ENCODE measurements around the gene ITIH2. TPM values are rescaled to one million over a fixed set of nuclear protein-coding genes. Genes with fewer than 3 reads are reported as not detected.

The ITIH2 gene
- total and polyA plus RNA-seq, 2 of the 8 experiments (the other 6 are each of a cell fraction or from before 2014, with no cell fraction given), result not detected

- no peaks in the 10 kb centered on the region for H3K36me3 ChIP-seq (ENCODE audit: control insufficient read depth in 2 of 4, insufficient read depth in 4 of 4, low read length in 3 of 4)
- 89% methylated on average over 2 of the region's 2 CpGs; no CpG with 5 or more reads in 1 of the 2 experiments for WGBS, 2 experiments (ENCODE audit: extremely low coverage in 1 of 2, insufficient coverage in 1 of 2, insufficient read length in 1 of 2, insufficient replicate concordance in 2 of 2, low coverage in 1 of 2, low lambda C conversion rate in 2 of 2, missing lambda C conversion rate in 1 of 2)
- TF ChIP-seq HDAC6 (IDR thresholded peaks at IDR 0.05; ENCODE audit: low read depth, low read length) (no peak), ZNF274 (IDR thresholded peaks at IDR 0.05; ENCODE audit: borderline replicate concordance, extremely low read depth, low read length) (no peak)
These were observed 45.6 kb upstream of the ITIH2 start for GRCh38 chr10:7657552-7657951.

More at GRCh38 chr10:7657552-7657951, 45.6 kb upstream of the ITIH2 start:
- H2BK15ac ChIP-seq (ENCODE audit: low read length), result no peak overlapping the region
- no peak overlapping the region for H2BK20ac ChIP-seq (ENCODE audit: low read length)
- no peak overlapping the region for H3K23ac ChIP-seq (ENCODE audit: insufficient read length)
- no peak overlapping the region for H3K9ac ChIP-seq (replicated peaks in 1 of 4; ENCODE audit: extremely low read depth in 1 of 4, low read depth in 3 of 4, low read length in 3 of 4)
- FAIRE-seq (no peak), DNase-seq (ENCODE audit: low read depth in 1 of 2, low spot score in 2 of 2) (no peak)
- H2BK12ac ChIP-seq (ENCODE audit: low read depth, low read length), result no peak overlapping the region
- H2AFZ ChIP-seq (ENCODE audit: low read length), result no peak overlapping the region
- no peak overlapping the region for H3K56ac ChIP-seq (replicated peaks; ENCODE audit: insufficient read length, low read depth, low read length)
- no peak overlapping the region for H4K91ac ChIP-seq (replicated peaks; ENCODE audit: insufficient read length, low read length)
- no peak overlapping the region for H4K8ac ChIP-seq (ENCODE audit: extremely low read depth, insufficient read depth, low read length)
- H4K5ac ChIP-seq (ENCODE audit: insufficient read length, low read depth, low read length), result no peak overlapping the region
- no peak overlapping the region for H3K4ac ChIP-seq (replicated peaks; ENCODE audit: insufficient read length, low read depth, low read length)
- H3K14ac ChIP-seq (ENCODE audit: insufficient read length), result no peak overlapping the region
- CTCF ChIA-PET (ENCODE audit: partially characterized antibody), result interaction anchor here (0.7 kb wide), 1 partner anchor 132 kb away, joined by 3 read pairs; no protein-coding TSS in a partner anchor
- H3K79me2 ChIP-seq (ENCODE audit: control insufficient read depth in 1 of 2, insufficient read depth in 2 of 2, low read length in 2 of 2), result no peaks in the 10 kb centered on the region
- H3K27ac ChIP-seq (ENCODE audit: low read depth, low read length), result no peak overlapping the region
- no peaks in the 10 kb centered on the region for H3K4me1 ChIP-seq (replicated peaks in 1 of 4; ENCODE audit: control insufficient read depth in 3 of 4, insufficient read depth in 4 of 4, low read length in 3 of 4)
- no peak overlapping the region for H3K18ac ChIP-seq (ENCODE audit: extremely low read depth, low read length)
- H2AK5ac ChIP-seq (ENCODE audit: low read depth, low read length), result no peak overlapping the region
- no peaks in the 10 kb centered on the region for H4K20me1 ChIP-seq (replicated peaks in 1 of 2; ENCODE audit: control insufficient read depth in 1 of 2, insufficient read depth in 2 of 2, low read length in 2 of 2)
- H3K27me3 ChIP-seq (replicated peaks in 1 of 4; ENCODE audit: control insufficient read depth in 3 of 4, extremely low read depth in 1 of 4, insufficient read depth in 3 of 4, low read length in 3 of 4), result no peaks in the 10 kb centered on the region
- no peaks in the 10 kb centered on the region for H3K79me1 ChIP-seq (ENCODE audit: low read depth, low read length)
- no peaks in the 10 kb centered on the region; a peak in 1 of 4 replicates for H3K9me3 ChIP-seq (ENCODE audit: insufficient read depth in 2 of 2, low read depth in 1 of 2, low read length in 1 of 2)
- POLR2A ChIA-PET (ENCODE audit: partially characterized antibody), result no interaction called here
- no peak overlapping the region for H3K4me2 ChIP-seq (ENCODE audit: insufficient read depth in 1 of 2, low read depth in 2 of 2, low read length in 2 of 2)
- no peak overlapping the region for H3K4me3 ChIP-seq (ENCODE audit: extremely low read depth in 1 of 4, insufficient read depth in 2 of 4, low read depth in 3 of 4, low read length in 4 of 4)
- no peaks in the 10 kb centered on the region for H3K23me2 ChIP-seq (ENCODE audit: low read depth, low read length)
- no peak overlapping the region for H2BK5ac ChIP-seq (ENCODE audit: low read depth, low read length)
- no peak overlapping the region for H2BK120ac ChIP-seq (replicated peaks; ENCODE audit: low read depth, low read length)

Measured in H1 (cell line).